Measurements from ENCODE around the gene GSTCD. TPM values are rescaled to one million over a fixed set of nuclear protein-coding genes. Genes with fewer than 3 reads are reported as not detected.
A peak's percentile ranks its signal among the peaks of the same experiment; 100 is the strongest.

The GSTCD gene
- total and polyA plus RNA-seq, 4 donors: 1.2 to 8.7 (median 4.3) TPM

- TF ChIP-seq HNF4A (conservative IDR thresholded peaks at IDR 0.05): peak; percentile 55 to 76
- TF ChIP-seq HNF4G (IDR thresholded peaks at IDR 0.05): peak; percentile 16
- TF ChIP-seq YY1 (IDR thresholded peaks at IDR 0.05): no peak
- no peak overlapping the region for H3K27ac ChIP-seq (ENCODE audit: low read depth in 1 of 2, low read length in 2 of 2)
- DNase-seq (ENCODE audit: low spot score): no peak
- no peaks in the 10 kb centered on the region for H3K9me3 ChIP-seq (ENCODE audit: control insufficient read depth in 4 of 4, low read length in 3 of 4)
- peaks cover 0 to 4% (median under 1%) of the 10 kb centered on the region in 4 donors for H3K4me1 ChIP-seq (ENCODE audit: control insufficient read depth in 4 of 4, insufficient read depth in 4 of 4, low read length in 3 of 4)
- H3K9ac ChIP-seq (ENCODE audit: low read depth in 1 of 2, low read length in 2 of 2): no peak overlapping the region
- H3K36me3 ChIP-seq (ENCODE audit: control insufficient read depth in 4 of 4, insufficient read depth in 3 of 4, low read depth in 1 of 4, low read length in 3 of 4): no peaks in the 10 kb centered on the region
- no peak overlapping the region for H3K4me3 ChIP-seq (ENCODE audit: low read depth in 1 of 3, low read length in 3 of 3)
- H3K27me3 ChIP-seq (ENCODE audit: control insufficient read depth in 4 of 4, insufficient read depth in 4 of 4, low read length in 3 of 4): no peaks in the 10 kb centered on the region
Measured at GRCh38 chr4:105670684-105671083, 37.9 kb upstream of the GSTCD start.

DNA sequence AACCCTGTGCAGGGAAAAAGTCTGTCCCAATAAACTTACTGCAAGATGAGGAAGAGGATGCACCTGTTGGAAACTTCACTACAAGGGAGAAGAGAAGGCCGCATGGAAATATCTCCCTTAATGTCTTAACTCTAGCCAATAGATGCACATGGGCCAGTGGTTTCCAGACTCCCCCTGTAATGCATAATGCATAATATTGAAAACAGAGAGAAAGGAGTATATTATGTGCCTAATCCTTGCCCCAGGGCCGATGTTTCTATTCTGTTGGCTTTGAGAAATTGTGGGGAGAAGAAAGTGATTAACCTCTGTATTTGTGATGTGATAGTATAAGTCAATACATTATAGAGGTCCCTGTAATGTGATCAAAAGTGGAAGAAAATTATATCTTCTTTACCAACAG lies 37.3 kb upstream of the GSTCD start:
- Histone ChIP-seq H3K9ac (ENCODE audit: low read depth in 1 of 2, low read length in 2 of 2) (no peak overlapping the region), H3K9me3 (ENCODE audit: control insufficient read depth in 4 of 4, low read length in 3 of 4) (no peaks in the 10 kb centered on the region), H3K27ac (ENCODE audit: low read depth in 1 of 2, low read length in 2 of 2) (no peak overlapping the region), H3K27me3 (ENCODE audit: control insufficient read depth in 4 of 4, insufficient read depth in 4 of 4, low read length in 3 of 4) (no peaks in the 10 kb centered on the region), H3K4me3 (ENCODE audit: low read depth in 1 of 3, low read length in 3 of 3) (no peak overlapping the region), H3K4me1 (ENCODE audit: control insufficient read depth in 4 of 4, insufficient read depth in 4 of 4, low read length in 3 of 4) (peaks cover 0 to 4% (median under 1%) of the 10 kb centered on the region in 4 donors), H3K36me3 (ENCODE audit: control insufficient read depth in 4 of 4, insufficient read depth in 3 of 4, low read depth in 1 of 4, low read length in 3 of 4) (no peaks in the 10 kb centered on the region)
- no peak for TF ChIP-seq JUND (IDR thresholded peaks at IDR 0.05)
- no peak for TF ChIP-seq ATF3 (IDR thresholded peaks at IDR 0.05)
- TF ChIP-seq CTCF (IDR thresholded peaks at IDR 0.05; ENCODE audit: low read depth, low read length, missing input control): no peak
- TF ChIP-seq YY1 (IDR thresholded peaks at IDR 0.05): no peak
- TF ChIP-seq SP1 (IDR thresholded peaks at IDR 0.05): no peak
- TF ChIP-seq, protein P1, sequence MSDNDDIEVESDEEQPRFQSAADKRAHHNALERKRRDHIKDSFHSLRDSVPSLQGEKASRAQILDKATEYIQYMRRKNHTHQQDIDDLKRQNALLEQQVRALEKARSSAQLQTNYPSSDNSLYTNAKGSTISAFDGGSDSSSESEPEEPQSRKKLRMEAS (IDR thresholded peaks at IDR 0.05): no peak
- TF ChIP-seq FOXA2 (IDR thresholded peaks at IDR 0.05): no peak
- TF ChIP-seq FOXA1 (IDR thresholded peaks at IDR 0.05): no peak
- no peak for TF ChIP-seq TAF1 (conservative IDR thresholded peaks at IDR 0.05)
- no peak for TF ChIP-seq RAD21 (IDR thresholded peaks at IDR 0.05)
- TF ChIP-seq, protein P2, sequence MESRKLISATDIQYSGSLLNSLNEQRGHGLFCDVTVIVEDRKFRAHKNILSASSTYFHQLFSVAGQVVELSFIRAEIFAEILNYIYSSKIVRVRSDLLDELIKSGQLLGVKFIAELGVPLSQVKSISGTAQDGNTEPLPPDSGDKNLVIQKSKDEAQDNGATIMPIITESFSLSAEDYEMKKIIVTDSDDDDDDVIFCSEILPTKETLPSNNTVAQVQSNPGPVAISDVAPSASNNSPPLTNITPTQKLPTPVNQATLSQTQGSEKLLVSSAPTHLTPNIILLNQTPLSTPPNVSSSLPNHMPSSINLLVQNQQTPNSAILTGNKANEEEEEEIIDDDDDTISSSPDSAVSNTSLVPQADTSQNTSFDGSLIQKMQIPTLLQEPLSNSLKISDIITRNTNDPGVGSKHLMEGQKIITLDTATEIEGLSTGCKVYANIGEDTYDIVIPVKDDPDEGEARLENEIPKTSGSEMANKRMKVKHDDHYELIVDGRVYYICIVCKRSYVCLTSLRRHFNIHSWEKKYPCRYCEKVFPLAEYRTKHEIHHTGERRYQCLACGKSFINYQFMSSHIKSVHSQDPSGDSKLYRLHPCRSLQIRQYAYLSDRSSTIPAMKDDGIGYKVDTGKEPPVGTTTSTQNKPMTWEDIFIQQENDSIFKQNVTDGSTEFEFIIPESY (IDR thresholded peaks at IDR 0.05): no peak
- no peak for TF ChIP-seq EGR1 (IDR thresholded peaks at IDR 0.05; ENCODE audit: low read depth in 2 of 2)
- TF ChIP-seq GABPA (IDR thresholded peaks at IDR 0.05 in 1 of 2, conservative IDR thresholded peaks at IDR 0.05 in 1 of 2): no peak
- no peak for TF ChIP-seq RXRA (IDR thresholded peaks at IDR 0.05)
- no peak for TF ChIP-seq HNF4G (IDR thresholded peaks at IDR 0.05)
- TF ChIP-seq NR2F2 (IDR thresholded peaks at IDR 0.05): no peak
- WGBS: 91% methylated on average over 2 of the region's 2 CpGs
- DNase-seq (ENCODE audit: low spot score): no peak
